Gastrocnemius medialis (tissue), 4 donors: ENCODE data around the gene POU3F1.
A peak's percentile ranks its signal among the peaks of the same experiment; 100 is the strongest.

ENCODE experiments used
- CTCF ChIP-seq, 5 experiments: fragments of 450-650 bp in 3 of 5; fragments of 200-600 bp in 2 of 5; sonication (generic) in 2 of 5; IDR thresholded peaks in 4 of 5; conservative IDR thresholded peaks in 1 of 5; 1 replicate in 4 of 5; 2 replicates in 1 of 5; pipeline ENCODE4 v1.5.1; 2016 to 2019; ENCODE audit warnings: antibody characterized with exemption in 5 of 5, mild to moderate bottlenecking in 3 of 5, moderate library complexity in 3 of 5
- POLR2A ChIP-seq, 2 donors: fragments of 450-650 bp; IDR thresholded peaks; one replicate each; pipeline ENCODE4 v1.6.1; 2017; ENCODE audit warnings: antibody characterized with exemption in 2 of 2, mild to moderate bottlenecking in 2 of 2, moderate library complexity in 2 of 2

GRCh38 chr1:37998913-37999429, 47.6 kb downstream of the POU3F1 start:
- TF ChIP-seq CTCF (IDR thresholded peaks at IDR 0.05 in 4 of 5, conservative IDR thresholded peaks at IDR 0.05 in 1 of 5): peak in 2 of 5 experiments; percentile 33 to 38
- no peak for TF ChIP-seq POLR2A (IDR thresholded peaks at IDR 0.05)
